ENCODE measurements around the gene SIRT4. TPM values are rescaled to one million over a fixed set of nuclear protein-coding genes. Genes with fewer than 3 reads are reported as not detected.

SIRT4 gene
- total RNA-seq, 1 experiment from 2014 or later = 1.1 TPM

DNA sequence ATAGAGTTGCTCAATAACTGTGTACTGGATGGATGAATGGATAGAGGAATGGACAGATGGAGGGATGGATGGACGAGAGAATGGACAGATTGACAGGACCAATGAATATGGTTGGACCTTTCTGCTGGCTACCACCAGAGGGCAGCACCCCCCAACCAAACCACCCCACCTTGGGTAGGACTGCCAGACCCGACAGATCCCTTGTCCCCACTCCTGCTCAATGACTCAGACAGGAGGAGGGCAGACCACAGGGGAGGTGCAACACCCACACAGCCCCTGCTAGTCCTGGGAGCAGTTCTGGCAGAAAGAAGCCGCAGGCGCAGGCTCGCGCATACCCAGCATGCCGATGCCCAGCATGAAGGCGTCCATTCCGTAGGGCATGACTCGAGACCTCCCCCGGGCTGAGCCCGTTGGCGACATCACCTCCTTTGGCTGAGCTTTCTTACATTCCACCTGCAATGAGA is 54.5 kb downstream of the SIRT4 start:
- peaks cover 13% of the 10 kb centered on the region for H3K4me1 Mint-ChIP-seq (ENCODE audit: low read depth, unreplicated experiment)
- TF ChIP-seq, protein P1, sequence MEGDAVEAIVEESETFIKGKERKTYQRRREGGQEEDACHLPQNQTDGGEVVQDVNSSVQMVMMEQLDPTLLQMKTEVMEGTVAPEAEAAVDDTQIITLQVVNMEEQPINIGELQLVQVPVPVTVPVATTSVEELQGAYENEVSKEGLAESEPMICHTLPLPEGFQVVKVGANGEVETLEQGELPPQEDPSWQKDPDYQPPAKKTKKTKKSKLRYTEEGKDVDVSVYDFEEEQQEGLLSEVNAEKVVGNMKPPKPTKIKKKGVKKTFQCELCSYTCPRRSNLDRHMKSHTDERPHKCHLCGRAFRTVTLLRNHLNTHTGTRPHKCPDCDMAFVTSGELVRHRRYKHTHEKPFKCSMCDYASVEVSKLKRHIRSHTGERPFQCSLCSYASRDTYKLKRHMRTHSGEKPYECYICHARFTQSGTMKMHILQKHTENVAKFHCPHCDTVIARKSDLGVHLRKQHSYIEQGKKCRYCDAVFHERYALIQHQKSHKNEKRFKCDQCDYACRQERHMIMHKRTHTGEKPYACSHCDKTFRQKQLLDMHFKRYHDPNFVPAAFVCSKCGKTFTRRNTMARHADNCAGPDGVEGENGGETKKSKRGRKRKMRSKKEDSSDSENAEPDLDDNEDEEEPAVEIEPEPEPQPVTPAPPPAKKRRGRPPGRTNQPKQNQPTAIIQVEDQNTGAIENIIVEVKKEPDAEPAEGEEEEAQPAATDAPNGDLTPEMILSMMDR (IDR thresholded peaks at IDR 0.05; ENCODE audit: unreplicated experiment) = peak; percentile 89
- H3K9me3 Mint-ChIP-seq (ENCODE audit: low read depth, unreplicated experiment) = no peaks in the 10 kb centered on the region

DNA sequence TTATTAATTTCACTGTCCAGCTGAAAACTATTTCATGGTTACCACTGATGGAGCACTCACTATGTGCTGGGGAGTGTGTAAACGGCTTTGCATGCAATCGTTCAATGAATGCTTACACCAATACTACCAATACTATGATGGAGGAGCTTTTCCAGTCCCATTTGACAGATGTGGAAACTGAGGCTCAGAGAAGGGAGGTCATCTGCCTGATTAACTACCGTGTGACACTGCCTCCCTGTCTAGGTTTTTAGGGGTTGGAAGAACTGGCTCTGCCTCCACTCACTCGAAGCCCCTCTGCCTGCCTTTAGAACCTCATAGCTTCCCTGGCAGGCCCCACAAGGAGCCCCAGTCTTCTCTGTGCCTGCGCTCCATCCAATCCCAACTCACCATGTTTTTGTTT is 55.0 kb downstream of the SIRT4 start:
- Mint-ChIP-seq H3K27ac (ENCODE audit: unreplicated experiment) (no peak overlapping the region), H3K4me3 (ENCODE audit: low read depth, unreplicated experiment) (no peak overlapping the region), H3K27me3 (ENCODE audit: unreplicated experiment) (peaks cover 37% of the 10 kb centered on the region), H3K36me3 (ENCODE audit: insufficient read depth, unreplicated experiment) (peaks cover 5% of the 10 kb centered on the region), H3K9me3 (ENCODE audit: low read depth, unreplicated experiment) (no peaks in the 10 kb centered on the region), H3K4me1 (ENCODE audit: low read depth, unreplicated experiment) (peaks cover 13% of the 10 kb centered on the region)
- no TSS peak for BruUV-seq (replicated peaks)
- intact Hi-C loops (cut with micrococcal nuclease; ENCODE audit: unreplicated experiment) = loop anchor here (5.0 kb wide), 1 partner anchor 40 kb away; no protein-coding TSS in a partner anchor
- CTCF ChIA-PET = interaction anchor here (1.1 to 1.4 kb wide), 2 partner anchors 73 to 129 kb away, joined by 4 to 8 read pairs; no protein-coding TSS in a partner anchor
- no peak for DNase-seq
- TF ChIP-seq, protein P1 (IDR thresholded peaks at IDR 0.05; ENCODE audit: unreplicated experiment) = no peak

More for the DNA sequence above, 54.5 kb downstream of the SIRT4 start:
- no TSS peak for BruUV-seq (replicated peaks)
- Mint-ChIP-seq H3K4me3 (ENCODE audit: low read depth, unreplicated experiment) (no peak overlapping the region), H3K27me3 (ENCODE audit: unreplicated experiment) (peaks cover 41% of the 10 kb centered on the region), H3K36me3 (ENCODE audit: insufficient read depth, unreplicated experiment) (peaks cover 5% of the 10 kb centered on the region), H3K27ac (ENCODE audit: unreplicated experiment) (no peak overlapping the region)
- intact Hi-C loops (cut with micrococcal nuclease; ENCODE audit: unreplicated experiment) = loop anchor here (1.0 to 5.0 kb wide), 2 partner anchors 41 to 74 kb away; no protein-coding TSS in a partner anchor
- DNase-seq = peak; percentile 95
- CTCF ChIA-PET = interaction anchor here (1.1 to 1.4 kb wide), 2 partner anchors 74 to 128 kb away, joined by 4 to 8 read pairs; no protein-coding TSS in a partner anchor

DNA sequence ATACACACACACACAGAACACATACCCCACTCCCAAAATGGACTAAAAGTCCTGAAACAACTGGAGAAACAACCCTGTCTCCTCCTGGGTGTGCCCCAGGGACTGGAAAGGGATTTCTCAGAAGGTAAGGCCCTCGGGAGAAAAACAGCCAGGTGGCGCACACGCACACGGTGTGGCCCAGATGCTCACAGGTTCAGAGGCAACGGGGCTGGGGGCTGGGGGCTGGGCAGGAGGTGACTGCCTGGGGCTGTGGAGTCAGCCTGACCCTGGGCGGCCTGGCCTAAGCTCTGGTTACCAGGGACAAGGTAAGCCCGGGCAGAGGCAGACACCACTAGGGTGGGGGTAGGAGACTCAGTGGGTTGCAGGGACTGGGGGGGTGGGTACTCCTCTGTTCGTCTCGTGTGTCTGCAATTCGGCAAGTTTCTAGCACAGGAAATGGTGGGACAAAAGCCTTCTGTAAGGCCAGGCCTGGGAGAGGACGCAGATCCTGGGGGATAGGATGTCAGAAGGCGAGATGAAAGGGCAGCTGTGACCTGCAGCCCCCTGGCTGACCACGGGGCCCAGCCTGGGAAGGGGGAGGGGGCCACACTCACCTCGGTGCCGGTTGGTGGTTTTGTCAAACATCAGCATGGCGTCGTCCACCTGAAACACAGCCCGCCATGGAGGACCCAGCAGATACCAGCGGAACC is 56.4 kb downstream of the SIRT4 start:
- DNase-seq = no peak
- no TSS peak for BruUV-seq (replicated peaks)
- Mint-ChIP-seq H3K9me3 (ENCODE audit: low read depth, unreplicated experiment) (no peaks in the 10 kb centered on the region), H3K36me3 (ENCODE audit: insufficient read depth, unreplicated experiment) (peaks cover 5% of the 10 kb centered on the region), H3K27me3 (ENCODE audit: unreplicated experiment) (peaks cover 27% of the 10 kb centered on the region), H3K4me3 (ENCODE audit: low read depth, unreplicated experiment) (no peak overlapping the region), H3K27ac (ENCODE audit: unreplicated experiment) (no peak overlapping the region), H3K4me1 (ENCODE audit: low read depth, unreplicated experiment) (peaks cover 13% of the 10 kb centered on the region)
- TF ChIP-seq, protein P1 (IDR thresholded peaks at IDR 0.05; ENCODE audit: unreplicated experiment) = no peak
- CTCF ChIA-PET = no interaction called here
- intact Hi-C loops (cut with micrococcal nuclease; ENCODE audit: unreplicated experiment) = loop anchor here (5.0 kb wide), 1 partner anchor 39 kb away; no protein-coding TSS in a partner anchor

DNA sequence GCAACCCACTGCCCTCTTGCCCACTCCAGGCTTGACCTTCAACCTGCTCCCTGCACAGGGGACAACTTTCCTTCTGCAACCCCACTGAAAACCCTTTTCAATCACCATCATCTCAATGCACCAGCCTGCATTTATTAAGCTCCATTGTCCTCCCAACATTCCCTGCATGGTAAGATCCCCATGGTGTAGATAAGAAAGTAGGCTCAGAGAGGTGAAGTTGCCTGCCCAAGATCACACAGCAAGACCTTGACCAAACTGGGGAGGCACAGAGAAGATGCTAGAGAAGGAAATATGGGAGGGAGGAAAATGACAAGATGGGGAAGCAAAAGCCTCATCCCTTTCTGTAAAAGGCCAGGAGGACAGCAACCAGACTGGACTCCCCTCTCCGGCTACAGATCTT is 57.0 kb downstream of the SIRT4 start:
- BruUV-seq (replicated peaks) = no TSS peak
- CTCF ChIA-PET = no interaction called here
- Mint-ChIP-seq H3K4me1 (ENCODE audit: low read depth, unreplicated experiment) (peaks cover 13% of the 10 kb centered on the region), H3K4me3 (ENCODE audit: low read depth, unreplicated experiment) (no peak overlapping the region), H3K27me3 (ENCODE audit: unreplicated experiment) (peaks cover 21% of the 10 kb centered on the region), H3K9me3 (ENCODE audit: low read depth, unreplicated experiment) (no peaks in the 10 kb centered on the region), H3K27ac (ENCODE audit: unreplicated experiment) (no peak overlapping the region), H3K36me3 (ENCODE audit: insufficient read depth, unreplicated experiment) (peaks cover 5% of the 10 kb centered on the region)
- intact Hi-C loops (cut with micrococcal nuclease; ENCODE audit: unreplicated experiment) = loop anchor here (5.0 kb wide), 1 partner anchor 38 kb away; no protein-coding TSS in a partner anchor
- TF ChIP-seq, protein P1 (IDR thresholded peaks at IDR 0.05; ENCODE audit: unreplicated experiment) = no peak
- no peak for DNase-seq
